ENCODE measurements around the gene FZD10.

FZD10 gene, protein sequence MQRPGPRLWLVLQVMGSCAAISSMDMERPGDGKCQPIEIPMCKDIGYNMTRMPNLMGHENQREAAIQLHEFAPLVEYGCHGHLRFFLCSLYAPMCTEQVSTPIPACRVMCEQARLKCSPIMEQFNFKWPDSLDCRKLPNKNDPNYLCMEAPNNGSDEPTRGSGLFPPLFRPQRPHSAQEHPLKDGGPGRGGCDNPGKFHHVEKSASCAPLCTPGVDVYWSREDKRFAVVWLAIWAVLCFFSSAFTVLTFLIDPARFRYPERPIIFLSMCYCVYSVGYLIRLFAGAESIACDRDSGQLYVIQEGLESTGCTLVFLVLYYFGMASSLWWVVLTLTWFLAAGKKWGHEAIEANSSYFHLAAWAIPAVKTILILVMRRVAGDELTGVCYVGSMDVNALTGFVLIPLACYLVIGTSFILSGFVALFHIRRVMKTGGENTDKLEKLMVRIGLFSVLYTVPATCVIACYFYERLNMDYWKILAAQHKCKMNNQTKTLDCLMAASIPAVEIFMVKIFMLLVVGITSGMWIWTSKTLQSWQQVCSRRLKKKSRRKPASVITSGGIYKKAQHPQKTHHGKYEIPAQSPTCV

DNA sequence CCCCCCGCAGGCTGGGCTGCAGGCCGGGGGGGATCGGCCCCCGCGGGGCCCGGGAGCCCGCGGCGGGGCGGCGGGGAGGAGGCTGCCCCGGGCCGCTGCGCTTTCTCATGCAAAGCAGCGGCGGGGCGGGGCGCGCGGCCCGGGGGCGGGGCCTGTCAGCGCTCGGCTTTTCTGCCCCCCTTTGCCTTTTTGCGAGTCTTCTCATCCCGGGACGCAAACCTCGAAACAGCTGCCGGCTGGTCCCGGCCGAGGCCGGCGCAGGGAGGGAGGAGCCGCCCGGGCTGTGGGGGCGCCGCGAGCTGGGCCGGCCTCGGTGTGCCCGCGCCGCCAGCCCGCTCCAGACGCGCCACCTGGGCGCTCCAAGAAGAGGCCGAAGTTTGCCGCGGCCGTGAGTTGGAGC, at the start of gene FZD10:
Gene FZD10 (plus strand): TSS at position 198 of the 400 bp plus-strand sequence. CDS start 479 bp downstream, outside the sequence.
- DNase-seq = no peak

DNA sequence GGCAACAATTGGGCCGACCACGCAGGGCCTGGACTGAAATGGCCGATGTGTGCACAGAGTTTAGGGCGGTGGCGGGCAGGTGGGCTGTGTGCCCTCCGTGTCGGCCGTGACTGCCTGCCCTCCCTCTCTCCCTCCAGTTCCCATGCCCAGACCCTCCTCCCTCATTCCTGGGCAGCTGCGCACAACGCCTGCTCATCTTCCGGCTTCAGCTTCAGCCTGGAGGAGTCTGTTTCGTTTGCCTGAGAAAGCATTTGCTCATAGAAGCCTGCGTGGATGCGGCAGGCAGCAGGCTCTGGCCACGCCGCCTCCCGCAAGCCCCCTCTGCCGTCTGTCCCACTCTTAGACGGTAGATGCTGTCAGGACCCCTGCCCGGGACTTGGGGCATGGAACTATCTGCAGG, 47.3 kb upstream of the FZD10 start:
- DNase-seq = no peak

DNA sequence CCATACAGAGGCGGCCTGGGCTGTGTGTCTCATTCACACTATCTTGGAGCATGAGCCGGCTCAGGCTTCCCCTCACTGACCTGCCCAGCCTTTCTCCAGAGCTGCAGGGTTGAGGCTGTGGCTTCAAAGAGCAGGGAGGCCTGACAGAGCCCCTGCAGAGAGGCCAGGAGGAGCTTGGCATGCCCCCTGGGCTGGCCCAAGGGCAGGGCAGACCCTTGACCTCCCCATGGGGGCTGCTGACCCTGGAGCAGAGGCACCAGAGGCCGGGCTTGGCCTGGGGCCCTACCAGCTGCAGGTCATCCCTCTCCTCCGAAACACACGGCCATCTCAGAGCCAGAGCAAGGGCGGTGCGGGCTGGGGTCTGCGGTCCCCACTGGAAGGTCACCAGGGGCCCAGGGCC, 46.6 kb upstream of the FZD10 start:
- DNase-seq = no peak

DNA sequence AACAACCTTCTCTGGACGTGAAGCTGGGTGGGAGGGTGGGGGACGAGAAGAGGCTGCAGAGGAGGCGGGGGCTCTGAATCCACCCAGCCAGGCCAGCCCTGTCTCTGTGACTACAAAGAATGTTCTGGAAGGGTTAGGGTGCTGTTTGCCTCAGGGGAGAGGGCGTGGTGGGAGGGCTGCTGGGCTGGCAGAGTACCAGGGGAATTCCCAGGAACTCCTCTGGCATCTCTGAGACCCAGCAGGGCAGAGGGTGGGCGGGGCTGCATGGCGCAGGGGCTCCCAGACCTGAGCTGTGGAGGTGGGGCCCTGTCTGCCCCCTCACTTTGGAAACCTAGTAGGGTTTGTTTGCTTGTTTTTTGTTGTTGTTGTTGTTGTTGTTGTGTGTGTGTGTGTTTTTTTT, 45.5 kb upstream of the FZD10 start:
- no peak for DNase-seq

DNA sequence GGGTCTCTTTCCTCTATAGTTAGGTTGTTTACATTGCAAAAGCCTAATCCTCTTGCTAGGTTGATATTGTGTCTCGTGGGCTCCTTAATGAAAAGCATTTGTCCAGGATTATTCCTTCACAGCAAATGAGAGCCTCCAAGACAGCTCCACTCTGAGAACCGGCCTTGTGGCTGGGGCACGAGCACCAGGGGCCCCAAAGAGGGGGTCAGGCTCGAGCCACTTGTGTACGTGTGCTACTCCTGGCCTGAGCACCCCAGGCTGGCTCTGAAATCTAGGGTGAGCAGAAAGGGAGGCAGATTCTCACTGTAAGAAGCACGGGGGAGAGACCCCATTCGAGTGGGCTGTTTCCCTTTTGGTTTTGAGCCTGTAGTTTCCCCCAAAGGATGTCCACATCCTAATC, 45.0 kb upstream of the FZD10 start:
- no peak for DNase-seq

DNA sequence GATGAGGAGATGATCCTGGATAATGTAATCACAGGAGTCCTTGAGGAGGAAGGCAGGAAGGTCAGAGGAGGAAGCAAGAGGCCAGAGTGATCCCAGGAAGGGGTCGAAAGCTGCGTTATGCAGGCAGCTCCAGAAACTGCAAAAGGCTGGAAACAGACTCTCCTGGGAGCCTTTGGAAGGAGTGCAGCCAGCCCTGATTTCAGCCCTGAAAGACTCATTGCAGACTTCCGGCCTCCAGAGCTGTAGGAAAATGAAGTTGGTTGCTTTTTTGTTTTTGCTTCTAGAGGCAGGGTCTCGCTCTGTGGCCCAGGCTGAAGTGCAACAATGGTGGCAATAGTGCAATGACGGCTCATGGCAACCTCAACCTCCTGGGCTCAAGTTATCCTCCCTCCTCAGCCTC, 44.6 kb upstream of the FZD10 start:
- no peak for DNase-seq

DNA sequence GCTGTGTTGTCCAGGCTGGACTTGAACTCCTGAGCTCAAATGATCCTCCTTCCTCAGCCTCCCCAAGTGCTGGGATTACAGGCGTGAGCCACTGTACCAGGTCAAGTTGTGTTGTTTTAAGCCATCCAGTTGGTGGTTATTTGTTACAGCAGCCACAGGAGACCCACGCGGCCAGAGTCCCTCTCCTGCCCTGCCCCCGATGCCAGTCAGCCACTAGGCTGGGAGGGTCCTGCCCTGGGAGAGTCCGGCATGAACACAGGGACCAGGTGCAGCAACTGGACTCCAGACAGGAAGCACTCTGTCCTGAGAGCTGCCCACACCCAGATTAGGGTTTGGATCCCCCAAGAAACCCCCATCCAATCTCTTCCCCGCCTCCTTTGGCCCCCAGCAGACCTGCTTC, 44.1 kb upstream of the FZD10 start:
- DNase-seq = no peak

DNA sequence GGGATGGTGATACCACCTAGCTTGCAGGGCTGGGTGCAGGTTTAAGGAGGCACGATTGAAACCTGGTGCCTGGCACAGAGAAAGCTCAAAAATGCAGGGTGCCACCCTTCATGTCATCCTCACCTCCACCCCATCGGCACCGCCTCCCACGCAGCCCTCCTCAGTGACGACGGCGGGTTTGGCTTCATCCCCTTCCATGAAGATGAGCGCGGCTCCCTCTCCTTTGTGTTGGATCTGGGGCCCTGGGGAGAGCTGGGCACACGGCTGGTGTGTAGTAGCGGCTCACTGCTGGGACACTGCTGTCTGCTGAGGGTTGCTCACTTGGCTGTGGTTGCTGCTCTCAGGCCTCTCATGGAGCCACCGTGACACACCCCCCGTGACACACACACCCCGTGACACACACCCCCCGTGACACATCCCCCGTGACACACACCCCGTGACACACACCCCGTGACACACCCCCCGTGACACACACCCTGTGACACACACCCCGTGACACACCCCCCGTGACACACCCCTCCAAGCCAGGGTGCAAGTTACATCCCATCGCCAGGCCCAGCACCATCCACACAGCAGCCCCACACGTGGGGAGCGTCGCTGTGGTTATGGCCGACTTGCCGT, 42.9 kb upstream of the FZD10 start:
- no peak for DNase-seq

DNA sequence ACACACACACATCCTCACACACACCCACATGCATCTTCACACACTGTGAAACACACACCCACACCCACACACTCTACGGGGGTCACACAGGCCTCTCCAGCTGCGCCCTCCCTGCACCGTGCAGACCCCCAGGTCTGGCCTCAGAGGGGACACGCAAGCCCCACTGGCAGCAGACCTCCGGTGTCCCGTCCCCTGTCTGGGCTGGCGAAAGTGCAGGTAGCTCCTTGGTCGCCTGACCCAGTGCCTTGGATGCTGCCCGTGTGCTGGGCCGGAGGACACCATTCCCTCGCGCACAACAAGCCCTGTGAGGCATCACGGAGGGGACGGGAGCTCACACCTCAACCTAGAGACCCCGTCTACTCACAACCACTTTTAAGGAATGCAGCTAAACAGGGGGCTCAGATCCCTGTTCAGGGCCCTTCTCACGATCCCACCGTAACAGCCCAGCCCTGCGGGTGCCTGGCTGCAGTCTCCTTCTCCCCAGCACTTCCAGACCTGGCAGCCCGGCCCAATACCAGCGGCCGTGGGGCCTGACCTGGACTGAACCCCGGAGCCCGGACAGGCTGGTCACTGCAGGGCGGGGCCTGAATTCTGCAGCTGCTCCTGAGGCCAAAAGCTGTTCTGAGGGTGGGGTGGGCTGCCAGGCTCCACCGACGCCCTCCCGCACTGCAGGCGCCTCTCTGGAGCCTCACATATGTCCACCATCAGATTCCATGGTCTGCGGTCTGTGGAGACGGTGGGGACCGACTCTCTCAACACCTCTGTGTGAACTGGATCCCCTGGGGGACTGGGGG, 42.1 kb upstream of the FZD10 start:
- DNase-seq = no peak

DNA sequence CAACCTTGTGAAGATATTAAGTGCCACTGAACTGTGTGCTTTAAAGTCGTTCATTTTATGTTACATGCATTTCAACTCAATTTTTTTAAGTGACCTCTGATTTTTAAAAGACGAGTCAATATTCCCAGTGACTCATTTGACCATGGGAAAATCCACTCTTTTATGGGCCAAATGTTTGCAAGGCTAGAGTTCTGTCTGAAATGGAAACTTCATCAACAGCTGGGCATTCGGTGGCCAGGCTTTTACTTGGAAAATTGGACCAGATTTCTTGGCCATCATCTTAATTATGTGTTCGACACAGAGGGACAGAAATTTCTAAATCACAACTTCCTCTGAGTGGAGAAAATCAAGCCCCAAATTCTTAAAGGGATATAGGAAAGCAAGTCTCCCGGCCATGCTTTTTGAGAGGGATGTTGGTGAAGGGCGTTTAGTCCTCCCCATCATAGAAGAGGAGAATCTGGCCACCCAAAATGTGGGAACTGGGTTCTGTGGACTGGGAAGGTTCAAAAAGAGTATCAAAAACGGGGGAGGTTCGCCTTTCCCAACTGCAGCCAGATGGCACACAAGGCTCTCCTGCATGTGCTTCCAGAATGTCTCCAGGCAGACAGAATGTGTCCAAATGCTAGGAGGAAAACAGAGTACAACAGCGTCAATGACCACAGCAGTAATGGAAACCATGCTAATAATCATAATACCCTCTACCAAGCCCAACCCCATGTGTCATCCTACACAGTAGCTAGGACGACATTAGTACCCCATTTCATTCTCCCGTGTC, 40.9 kb upstream of the FZD10 start:
- no peak for DNase-seq

DNA sequence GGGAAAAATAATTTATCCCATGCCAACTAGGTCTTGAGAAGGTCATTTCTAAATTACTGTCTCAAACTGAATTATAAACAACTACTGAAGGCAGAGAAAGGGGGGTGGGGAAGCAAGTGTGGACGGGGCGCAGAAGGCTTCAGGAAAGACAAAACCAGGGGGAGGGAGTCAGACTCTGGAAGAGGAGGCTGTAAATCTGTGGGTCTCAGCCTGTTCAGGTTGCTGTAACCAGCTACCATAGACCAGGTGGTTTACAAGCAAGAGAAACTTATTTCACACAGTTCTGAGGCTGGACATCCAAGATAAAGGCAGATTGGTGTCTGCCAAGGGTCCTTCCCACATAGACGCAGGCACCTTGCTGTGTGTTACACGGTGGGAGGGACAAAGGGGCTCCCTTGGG, 39.9 kb upstream of the FZD10 start:
- no peak for DNase-seq

DNA sequence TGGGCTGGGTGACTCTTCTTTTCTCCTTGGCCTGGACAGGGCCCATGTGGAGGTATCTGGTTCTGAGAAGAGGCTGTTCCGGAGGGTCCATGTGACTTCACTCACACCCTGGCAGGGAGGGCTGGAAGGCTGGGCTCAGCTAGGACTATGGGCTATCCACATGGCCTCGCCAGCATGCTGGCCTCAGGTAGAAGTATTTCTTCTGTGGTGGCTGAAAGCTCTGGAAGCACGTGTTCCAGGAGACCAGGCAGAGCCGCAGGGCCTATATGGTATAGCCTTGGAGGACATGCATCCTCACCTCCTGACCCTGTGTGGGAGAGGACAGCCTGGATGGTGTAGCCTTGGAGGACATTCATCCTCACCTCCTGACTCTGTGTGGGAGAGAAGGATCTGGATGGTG, 38.2 kb upstream of the FZD10 start:
- no peak for DNase-seq

DNA sequence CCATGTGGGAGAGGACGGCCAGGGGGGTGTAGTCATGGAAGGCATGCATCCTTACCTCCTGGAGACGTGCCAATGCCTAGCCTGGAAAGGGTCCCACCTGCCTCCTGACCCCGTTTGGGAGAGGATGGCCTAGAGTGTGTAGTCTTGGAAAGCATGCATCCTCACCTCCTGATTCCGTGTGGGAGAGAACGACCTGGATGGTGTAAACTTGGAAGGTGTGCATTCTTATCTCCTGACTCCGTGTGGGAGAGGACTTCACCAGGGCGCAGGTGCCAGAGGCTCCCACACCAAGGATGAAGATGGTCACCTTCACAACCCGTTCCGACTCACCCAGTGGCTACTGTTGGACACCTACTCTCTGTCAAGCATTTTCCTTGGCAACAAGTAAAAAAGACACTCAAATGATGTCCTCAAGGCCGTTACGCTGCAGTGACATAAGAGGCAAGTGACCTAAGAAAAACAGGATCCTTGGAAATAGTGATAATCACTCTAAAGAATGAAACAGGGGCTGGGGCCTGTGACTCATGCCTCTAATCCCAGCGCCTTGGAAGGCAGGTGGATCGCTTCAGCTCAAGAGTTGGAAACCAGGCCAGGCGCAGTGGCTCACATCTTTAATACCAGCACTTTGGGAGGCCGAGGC, 37.5 kb upstream of the FZD10 start:
- no peak for DNase-seq

DNA sequence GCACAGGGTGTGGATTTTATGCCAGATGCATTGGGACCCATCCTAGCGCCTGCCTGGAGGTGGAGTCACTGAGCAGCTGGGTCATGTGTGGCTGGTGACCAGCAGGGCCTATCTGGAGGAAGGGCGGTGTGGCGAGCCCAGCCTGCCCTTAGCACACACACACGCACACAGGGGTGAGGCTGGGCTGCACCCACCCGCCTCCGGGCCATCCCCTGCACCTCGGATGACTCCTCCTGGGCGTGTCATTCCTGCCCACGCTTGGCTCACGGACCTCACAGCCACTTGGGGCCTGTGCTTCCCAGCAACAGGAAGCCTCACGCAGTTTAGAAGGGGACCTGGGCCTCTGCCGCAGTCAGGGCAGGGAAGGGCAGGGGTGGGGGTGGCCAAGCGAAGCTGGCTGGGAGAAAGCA, 36.2 kb upstream of the FZD10 start:
- DNase-seq = no peak

DNA sequence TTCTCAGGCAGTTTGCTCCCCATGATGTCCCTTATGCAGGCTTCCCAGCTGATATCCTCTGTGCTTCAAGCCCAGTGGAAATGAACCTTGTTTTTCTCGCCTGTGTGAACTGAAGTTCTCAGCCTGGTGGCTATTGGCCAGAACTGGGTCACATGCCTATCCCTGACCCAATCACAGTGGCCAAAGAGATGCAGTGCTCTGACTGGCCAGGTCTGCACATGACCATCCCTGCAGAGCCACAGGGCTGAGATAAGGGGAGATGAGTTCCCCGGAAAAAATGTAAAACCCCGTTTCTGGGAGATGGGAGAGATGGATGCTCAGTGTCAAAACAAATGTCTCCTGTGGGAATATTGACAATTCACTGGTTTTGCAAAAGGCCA, 34.7 kb upstream of the FZD10 start:
- DNase-seq = no peak

DNA sequence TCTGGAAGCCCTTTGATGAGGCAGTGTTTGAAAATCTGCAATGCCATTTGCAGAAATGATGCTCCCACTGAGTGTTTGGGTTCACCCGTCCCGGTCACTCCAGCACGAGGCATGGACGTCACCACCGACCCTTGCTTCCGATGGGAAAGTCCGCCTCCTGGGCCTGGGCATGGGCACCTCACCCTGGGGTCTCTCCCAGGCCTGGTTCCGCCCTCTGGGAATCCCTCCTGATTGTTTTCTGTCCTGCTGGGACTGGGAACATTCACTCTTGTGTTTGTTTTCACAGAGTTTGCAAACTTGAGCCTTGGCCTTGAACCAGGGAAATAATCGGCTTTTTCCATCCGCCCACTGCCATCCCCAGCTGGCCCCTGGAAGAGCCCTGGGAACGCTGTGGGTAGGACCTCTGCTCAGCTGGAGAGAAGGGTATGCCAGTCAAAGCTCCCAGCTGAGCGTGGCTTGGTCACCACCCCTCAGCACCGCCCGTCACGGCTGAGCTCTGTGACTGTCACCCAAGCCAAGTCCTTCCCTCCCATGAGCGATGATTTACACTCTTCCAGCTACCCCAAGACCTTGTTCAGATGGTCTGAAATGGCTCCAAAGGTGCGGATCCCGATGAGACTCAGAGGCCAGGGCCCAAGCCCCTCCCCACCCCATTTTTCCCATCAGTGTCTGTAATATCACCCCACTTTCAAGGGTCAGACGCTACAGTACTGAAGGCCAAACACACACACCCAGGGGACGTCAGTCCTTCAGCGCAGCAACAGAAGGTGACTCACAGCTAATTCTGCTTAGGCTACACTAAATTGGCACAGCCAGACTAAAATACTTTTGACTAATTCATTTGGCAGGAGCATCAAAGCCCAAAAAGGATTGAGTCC, 34.1 kb upstream of the FZD10 start:
- DNase-seq = no peak

DNA sequence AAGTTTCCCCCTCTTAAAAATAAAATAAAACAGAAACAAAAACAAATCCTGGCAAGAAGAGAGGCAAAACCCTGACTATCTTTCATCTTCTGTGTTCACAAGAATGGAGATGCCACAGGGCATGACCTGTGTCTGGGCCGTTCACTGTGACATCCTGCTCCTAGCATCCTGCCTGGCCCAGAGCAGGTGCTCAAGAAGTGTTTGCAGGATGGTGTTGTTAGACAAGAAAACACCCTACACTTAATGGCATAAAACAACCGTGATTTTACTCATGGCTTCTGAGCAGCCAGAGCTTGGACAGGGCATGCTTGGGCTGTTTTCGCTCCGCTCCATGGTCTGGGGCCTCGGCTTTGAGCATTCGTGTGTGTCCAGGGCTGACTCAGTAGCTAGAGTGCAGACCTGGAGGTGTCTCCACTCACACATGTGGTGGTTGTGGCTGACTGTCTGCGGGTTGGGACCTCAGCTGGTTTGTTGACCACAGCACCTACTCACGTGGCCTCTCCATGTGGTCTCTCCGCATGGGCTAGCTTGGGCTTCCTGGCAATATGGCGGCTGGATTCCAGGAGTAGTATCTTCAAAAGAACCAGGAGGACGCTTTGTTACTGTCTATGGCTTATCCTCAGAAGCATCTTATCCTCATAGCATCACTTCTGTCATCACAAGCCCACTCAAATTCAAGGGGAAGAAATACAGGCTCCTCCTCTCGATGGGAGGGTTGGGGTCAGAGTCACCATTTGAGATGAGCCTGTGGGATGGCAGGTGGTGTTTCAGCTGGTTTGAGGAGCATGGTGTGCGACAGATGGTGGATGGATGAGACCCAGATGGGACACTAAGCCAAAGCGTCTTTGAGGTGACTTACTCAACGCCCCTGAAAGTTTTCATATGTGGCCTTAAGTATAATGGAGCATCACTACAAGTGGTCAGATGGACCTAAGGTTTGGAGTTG, 33.2 kb upstream of the FZD10 start:
- no peak for DNase-seq

DNA sequence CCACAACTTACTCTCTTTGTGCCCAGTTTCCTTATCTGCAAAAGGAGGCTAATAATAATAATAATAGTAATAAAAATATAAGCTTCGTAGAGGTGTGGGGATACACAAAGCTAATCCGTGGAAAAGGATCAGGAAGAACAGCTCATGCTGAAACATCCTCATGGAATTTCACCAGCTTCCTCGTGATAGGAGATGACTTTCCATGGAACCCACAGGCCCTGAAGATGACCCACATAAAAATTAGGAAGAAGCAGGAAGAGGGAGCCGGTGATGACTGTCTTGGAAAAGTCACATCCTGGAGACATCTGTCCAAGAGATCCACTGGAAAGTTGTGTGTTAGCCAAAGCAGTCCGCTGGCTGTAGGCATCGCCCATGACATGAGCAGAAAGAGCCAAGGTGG, 31.9 kb upstream of the FZD10 start:
- no peak for DNase-seq

DNA sequence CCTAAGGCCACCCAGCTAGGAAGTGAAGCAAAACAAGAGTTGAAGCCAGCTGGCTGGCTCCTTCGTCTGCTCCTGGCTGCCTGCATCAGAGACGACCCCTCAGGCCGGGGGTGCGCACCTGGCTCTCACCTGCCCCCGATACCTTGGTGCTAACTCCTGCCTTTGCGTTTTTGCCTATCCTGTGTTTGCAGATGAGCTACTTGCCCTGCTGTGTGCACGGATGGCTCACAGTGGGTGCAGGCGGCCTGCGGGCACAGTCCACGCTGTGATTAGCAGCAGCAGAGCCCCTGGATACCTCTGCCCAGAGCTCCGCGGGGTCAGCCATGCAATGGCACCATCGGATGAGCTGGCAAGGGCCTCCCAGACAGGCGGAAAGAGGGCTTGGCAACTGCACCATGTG, 31.2 kb upstream of the FZD10 start:
- no peak for DNase-seq

DNA sequence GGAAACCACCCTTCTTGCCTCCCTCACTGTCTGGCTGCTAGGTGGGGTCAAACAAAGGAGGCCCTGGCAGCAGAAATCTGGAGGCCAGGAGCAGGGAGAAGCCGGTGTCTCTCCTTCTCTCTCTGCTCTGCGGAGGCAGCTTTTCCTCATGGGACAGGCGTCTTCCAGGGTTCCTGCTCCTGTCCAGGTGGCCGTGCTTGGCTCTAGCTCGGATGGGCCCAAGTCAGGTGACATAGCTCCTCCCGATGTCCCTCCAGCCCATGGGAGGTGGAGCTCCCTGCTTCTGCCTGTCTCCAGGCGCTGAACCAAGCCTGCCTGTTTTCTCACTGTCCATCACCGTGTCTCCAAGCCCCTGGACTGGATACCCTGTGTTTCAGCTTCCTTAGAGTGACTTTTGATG, 30.5 kb upstream of the FZD10 start:
- no peak for DNase-seq

Measured in activated T-cell treated with anti-CD3 and anti-CD28 coated beads, Interleukin-2, amount 50 U/mL, for 1 hour (primary cell).